ENCODE data around the gene GATA1.

The GATA1 gene

GRCh38 chrX:48786341-48786800 is at the start of gene GATA1:
TSS of gene GATA1 (plus strand) at chrX:48786590. CDS start at chrX:48791110, 4,520 bp downstream.
- DNase-seq (ENCODE audit: low read depth) = no peak

GRCh38 chrX:48736878-48737212 is 49.5 kb upstream of the GATA1 start:
- DNase-seq (ENCODE audit: low read depth) = no peak

- DNase-seq (ENCODE audit: low read depth) = peak; percentile 81
These were observed 49.0 kb upstream of the GATA1 start for GRCh38 chrX:48737213-48737938.

- no peak for DNase-seq (ENCODE audit: low read depth)
These were observed 48.5 kb upstream of the GATA1 start for GRCh38 chrX:48737940-48738339.

GRCh38 chrX:48741834-48742233 is 44.6 kb upstream of the GATA1 start:
- no peak for DNase-seq (ENCODE audit: low read depth)

GRCh38 chrX:48745222-48745621 is 41.2 kb upstream of the GATA1 start:
- DNase-seq (ENCODE audit: low read depth) = no peak

GRCh38 chrX:48747415-48748016 is 38.9 kb upstream of the GATA1 start:
- DNase-seq (ENCODE audit: low read depth) = no peak

GRCh38 chrX:48749182-48749581 is 37.2 kb upstream of the GATA1 start:
- DNase-seq (ENCODE audit: low read depth) = no peak

- DNase-seq (ENCODE audit: low read depth) = no peak
These were observed 35.0 kb upstream of the GATA1 start for GRCh38 chrX:48751343-48751742.

- no peak for DNase-seq (ENCODE audit: low read depth)
These were observed 33.9 kb upstream of the GATA1 start for GRCh38 chrX:48752498-48752897.

GRCh38 chrX:48753708-48754228 is 32.6 kb upstream of the GATA1 start:
- DNase-seq (ENCODE audit: low read depth) = no peak

- no peak for DNase-seq (ENCODE audit: low read depth)
These were observed 32.2 kb upstream of the GATA1 start for GRCh38 chrX:48754238-48754637.

GRCh38 chrX:48761674-48762471 is 24.5 kb upstream of the GATA1 start, which contains the start of gene GLOD5:
TSS of gene GLOD5 (plus strand) at chrX:48761747. CDS start at chrX:48761791, 44 bp downstream.
- DNase-seq (ENCODE audit: low read depth) = no peak

- no peak for DNase-seq (ENCODE audit: low read depth)
These were observed 17.2 kb upstream of the GATA1 start for GRCh38 chrX:48769230-48769629.

- DNase-seq (ENCODE audit: low read depth) = no peak
These were observed 16.1 kb upstream of the GATA1 start for GRCh38 chrX:48770296-48770695.

GRCh38 chrX:48772602-48773001 is 13.8 kb upstream of the GATA1 start:
- no peak for DNase-seq (ENCODE audit: low read depth)

GRCh38 chrX:48776818-48777439 is 9.5 kb upstream of the GATA1 start:
- no peak for DNase-seq (ENCODE audit: low read depth)

GRCh38 chrX:48779399-48779798 is 7.0 kb upstream of the GATA1 start:
- no peak for DNase-seq (ENCODE audit: low read depth)

- DNase-seq (ENCODE audit: low read depth) = no peak
These were observed 4.7 kb upstream of the GATA1 start for GRCh38 chrX:48781705-48782104.

- no peak for DNase-seq (ENCODE audit: low read depth)
These were observed 4.2 kb upstream of the GATA1 start for GRCh38 chrX:48782216-48782615.

GRCh38 chrX:48782795-48783194 is 3.6 kb upstream of the GATA1 start:
- no peak for DNase-seq (ENCODE audit: low read depth)

GRCh38 chrX:48784726-48785125 is 1.7 kb upstream of the GATA1 start:
- DNase-seq (ENCODE audit: low read depth) = no peak
